Glutamatergic neuron (in vitro differentiated cells): ENCODE data around the gene ARIH2. TPM values are rescaled to one million over a fixed set of nuclear protein-coding genes. Genes with fewer than 3 reads are reported as not detected.

ENCODE experiments used
- DNase-seq: peaks from one replicate; pipeline ENCODE4 v3.0.0; 2022
- H3K27ac Mint-ChIP-seq: one replicate; pipeline ENCODE4 v1.8.0; 2020; ENCODE audit warnings: mild to moderate bottlenecking, mixed read lengths, inconsistent platforms; ENCODE audit not compliant: unreplicated experiment
- H3K27me3 Mint-ChIP-seq: one replicate; pipeline ENCODE4 v1.8.0; 2020; ENCODE audit warnings: mild to moderate bottlenecking, moderate library complexity, mixed read lengths, inconsistent platforms; ENCODE audit not compliant: unreplicated experiment
- H3K36me3 Mint-ChIP-seq: one replicate; pipeline ENCODE4 v1.8.0; 2020; ENCODE audit warnings: mild to moderate bottlenecking, mixed read lengths, inconsistent platforms; ENCODE audit not compliant: unreplicated experiment
- H3K4me1 Mint-ChIP-seq: one replicate; pipeline ENCODE4 v1.8.0; 2020; ENCODE audit warnings: mild to moderate bottlenecking, low read depth, mixed read lengths, inconsistent platforms; ENCODE audit not compliant: unreplicated experiment
- H3K4me3 Mint-ChIP-seq: one replicate; pipeline ENCODE4 v1.8.0; 2020; ENCODE audit warnings: mild to moderate bottlenecking, mixed read lengths, inconsistent platforms; ENCODE audit not compliant: unreplicated experiment
- H3K9me3 Mint-ChIP-seq: one replicate; pipeline ENCODE4 v1.8.0; 2020; ENCODE audit warnings: mild to moderate bottlenecking, moderate library complexity, mixed read lengths, inconsistent platforms; ENCODE audit not compliant: unreplicated experiment
- total RNA-seq: library from RNA; stranded (reverse); fragmentation: NEBNext Ultra II Directional; extraction: Animal tissue kit (Norgen Biotek cat#: 25700); gene quantifications from one replicate; pipeline ENCODE4 v1.2.1, GENCODE V29; 2021; ENCODE audit not compliant: unreplicated experiment
- TF ChIP-seq, protein P1 (sequence below): fragments of 200-600 bp; sonication (generic); IDR thresholded peaks from one replicate; pipeline ENCODE4 v1.5.0; 2021; ENCODE audit not compliant: partially characterized antibody, unreplicated experiment

Gene ARIH2
- total RNA-seq, 1 donor from 2014 or later = 74.6 TPM

- Mint-ChIP-seq H3K27me3 (peaks cover 18% of the 10 kb centered on the region), H3K4me1 (peaks cover 6% of the 10 kb centered on the region), H3K36me3 (no peaks in the 10 kb centered on the region), H3K9me3 (peaks cover 11% of the 10 kb centered on the region), H3K27ac (peak within 1 kb of the TSS; percentile 78), H3K4me3 (peak within 1 kb of the TSS; percentile 91)
- TF ChIP-seq, protein P1, sequence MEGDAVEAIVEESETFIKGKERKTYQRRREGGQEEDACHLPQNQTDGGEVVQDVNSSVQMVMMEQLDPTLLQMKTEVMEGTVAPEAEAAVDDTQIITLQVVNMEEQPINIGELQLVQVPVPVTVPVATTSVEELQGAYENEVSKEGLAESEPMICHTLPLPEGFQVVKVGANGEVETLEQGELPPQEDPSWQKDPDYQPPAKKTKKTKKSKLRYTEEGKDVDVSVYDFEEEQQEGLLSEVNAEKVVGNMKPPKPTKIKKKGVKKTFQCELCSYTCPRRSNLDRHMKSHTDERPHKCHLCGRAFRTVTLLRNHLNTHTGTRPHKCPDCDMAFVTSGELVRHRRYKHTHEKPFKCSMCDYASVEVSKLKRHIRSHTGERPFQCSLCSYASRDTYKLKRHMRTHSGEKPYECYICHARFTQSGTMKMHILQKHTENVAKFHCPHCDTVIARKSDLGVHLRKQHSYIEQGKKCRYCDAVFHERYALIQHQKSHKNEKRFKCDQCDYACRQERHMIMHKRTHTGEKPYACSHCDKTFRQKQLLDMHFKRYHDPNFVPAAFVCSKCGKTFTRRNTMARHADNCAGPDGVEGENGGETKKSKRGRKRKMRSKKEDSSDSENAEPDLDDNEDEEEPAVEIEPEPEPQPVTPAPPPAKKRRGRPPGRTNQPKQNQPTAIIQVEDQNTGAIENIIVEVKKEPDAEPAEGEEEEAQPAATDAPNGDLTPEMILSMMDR = no peak
- DNase-seq = peak; percentile 68
These were observed 99.5 kb downstream of the ARIH2 start, which contains the start of gene DALRD3 for GRCh38 chr3:49017971-49018706. TSS of gene DALRD3 (minus strand) at chr3:49018580. CDS start at chr3:49018564, 16 bp downstream.

- DNase-seq = no peak
- H3K27me3 Mint-ChIP-seq = peaks cover 18% of the 10 kb centered on the region
- TF ChIP-seq, protein P1 = no peak
- peak overlapping the region; percentile 78 for H3K27ac Mint-ChIP-seq
- peaks cover 8% of the 10 kb centered on the region for H3K4me1 Mint-ChIP-seq
- H3K36me3 Mint-ChIP-seq = no peaks in the 10 kb centered on the region
- H3K9me3 Mint-ChIP-seq = peaks cover 13% of the 10 kb centered on the region
- H3K4me3 Mint-ChIP-seq = peak overlapping the region; percentile 91
These were observed 100.0 kb downstream of the ARIH2 start for GRCh38 chr3:49018707-49019006.

GRCh38 chr3:49019941-49020329 lies 101.3 kb downstream of the ARIH2 start:
- Mint-ChIP-seq H3K27me3 (peaks cover 16% of the 10 kb centered on the region), H3K36me3 (no peaks in the 10 kb centered on the region)
- no peak for DNase-seq

GRCh38 chr3:49020330-49021212 lies 101.9 kb downstream of the ARIH2 start:
- no peak for DNase-seq
- Mint-ChIP-seq H3K4me3 (peak overlapping the region; percentile 95), H3K27me3 (peaks cover 14% of the 10 kb centered on the region), H3K4me1 (peaks cover 11% of the 10 kb centered on the region), H3K27ac (peak overlapping the region; percentile 28), H3K36me3 (no peaks in the 10 kb centered on the region), H3K9me3 (peaks cover 12% of the 10 kb centered on the region)
- TF ChIP-seq, protein P1 = no peak

More at GRCh38 chr3:49019941-49020329, 101.3 kb downstream of the ARIH2 start:
- peaks cover 13% of the 10 kb centered on the region for H3K9me3 Mint-ChIP-seq
- peaks cover 8% of the 10 kb centered on the region for H3K4me1 Mint-ChIP-seq
- TF ChIP-seq, protein P1 = no peak
- H3K4me3 Mint-ChIP-seq = peak overlapping the region; percentile 83
- H3K27ac Mint-ChIP-seq = peak overlapping the region; percentile 28
